Upper lobe of right lung (tissue), 1 donor: ENCODE measurements around the gene ATOX1. TPM values are rescaled to one million over a fixed set of nuclear protein-coding genes. Genes with fewer than 3 reads are reported as not detected.

Experiments used
- ATAC-seq: fragments of 200-7000 bp; cut with Tn5 transposase; one replicate; pipeline ENCODE4 v1.9.1; 2020; ENCODE audit warnings: mild to moderate bottlenecking, moderate library complexity
- DNase-seq: peaks from one replicate; pipeline ENCODE4 v3.0.0-alpha.2; 2020
- H3K27ac ChIP-seq: fragments of 200-600 bp; one replicate; pipeline ENCODE4 v1.8.0; 2022
- H3K27me3 ChIP-seq: fragments of 200-600 bp; one replicate; pipeline ENCODE4 v1.8.0; 2022; ENCODE audit warnings: mild to moderate bottlenecking
- H3K36me3 ChIP-seq: fragments of 200-600 bp; one replicate; pipeline ENCODE4 v1.8.0; 2022
- H3K4me1 ChIP-seq: fragments of 200-600 bp; one replicate; pipeline ENCODE4 v1.8.0; 2022
- H3K4me3 ChIP-seq: fragments of 200-600 bp; one replicate; pipeline ENCODE4 v1.8.0; 2022; ENCODE audit warnings: mild to moderate bottlenecking
- H3K9me3 ChIP-seq: fragments of 200-600 bp; one replicate; pipeline ENCODE4 v1.8.0; 2022
- CTCF ChIP-seq: fragments of 200-600 bp; IDR thresholded peaks from one replicate; pipeline ENCODE4 v1.8.0; 2022; ENCODE audit warnings: antibody characterized with exemption
- intact Hi-C: fragments of 100-400 bp; cut with DNase I; formaldehyde crosslinking; loops from one replicate; pipeline ENCODE4 v1.11.0; 2022
- total RNA-seq: library from RNA; stranded (reverse); fragmentation: NEBNext Ultra II Directional; extraction: Animal tissue kit (Norgen Biotek cat#: 25700); gene quantifications from one replicate; pipeline ENCODE4 v1.2.1, GENCODE V29; 2021
- donor health status: DM: no; HTN: yes; CAD: no; lungs with severe emphysema.

ATOX1 gene
- total RNA-seq, 1 donor from 2014 or later: 62.4 TPM

GRCh38 chr5:151764801-151765200 lies 6.4 kb upstream of the ATOX1 start:
- intact Hi-C loops: no loop called here
- no peaks in the 10 kb centered on the region for H3K9me3 ChIP-seq
- peaks cover 4% of the 10 kb centered on the region for H3K4me1 ChIP-seq
- DNase-seq (no peak), ATAC-seq (no peak)
- H3K27me3 ChIP-seq: no peaks in the 10 kb centered on the region
- TF ChIP-seq CTCF: no peak
- no peaks in the 10 kb centered on the region for H3K36me3 ChIP-seq
- no peak overlapping the region for H3K4me3 ChIP-seq
- H3K27ac ChIP-seq: no peak overlapping the region

- no peaks in the 10 kb centered on the region for H3K9me3 ChIP-seq
- DNase-seq (peak; percentile 72), ATAC-seq (peak; percentile 63)
- H3K36me3 ChIP-seq: peaks cover 5% of the 10 kb centered on the region
- intact Hi-C loops: no loop called here
- TF ChIP-seq CTCF: no peak
- H3K4me3 ChIP-seq: peak overlapping the region; percentile 80
- H3K27me3 ChIP-seq: no peaks in the 10 kb centered on the region
- peak overlapping the region; percentile 87 for H3K27ac ChIP-seq
- peaks cover 25% of the 10 kb centered on the region for H3K4me1 ChIP-seq
Measured at GRCh38 chr5:151758141-151758429, 346 bp downstream of the ATOX1 start.

- Histone ChIP-seq H3K27me3 (no peaks in the 10 kb centered on the region), H3K4me3 (peak overlapping the region; percentile 80), H3K9me3 (no peaks in the 10 kb centered on the region), H3K4me1 (peaks cover 25% of the 10 kb centered on the region), H3K27ac (peak overlapping the region; percentile 87), H3K36me3 (peaks cover 6% of the 10 kb centered on the region)
- DNase-seq (no peak), ATAC-seq (peak; percentile 29)
- intact Hi-C loops: no loop called here
- no peak for TF ChIP-seq CTCF
Measured at GRCh38 chr5:151757233-151758140, 944 bp downstream of the ATOX1 start.

- no peak for ATAC-seq
- intact Hi-C loops: no loop called here
- no peak for TF ChIP-seq CTCF
Measured at GRCh38 chr5:151755383-151755782, 3.0 kb downstream of the ATOX1 start.

GRCh38 chr5:151751593-151751992 lies 6.8 kb downstream of the ATOX1 start:
- Histone ChIP-seq H3K9me3 (no peaks in the 10 kb centered on the region), H3K27ac (no peak overlapping the region), H3K36me3 (peaks cover 6% of the 10 kb centered on the region), H3K4me1 (peaks cover 25% of the 10 kb centered on the region), H3K27me3 (no peaks in the 10 kb centered on the region), H3K4me3 (no peak overlapping the region)
- intact Hi-C loops: no loop called here
- no peak for TF ChIP-seq CTCF
- DNase-seq: no peak
- ATAC-seq: no peak

More at GRCh38 chr5:151755383-151755782, 3.0 kb downstream of the ATOX1 start:
- H3K27me3 ChIP-seq: no peaks in the 10 kb centered on the region
- H3K4me3 ChIP-seq: no peak overlapping the region
- no peaks in the 10 kb centered on the region for H3K9me3 ChIP-seq
- H3K27ac ChIP-seq: no peak overlapping the region
- H3K36me3 ChIP-seq: peaks cover 6% of the 10 kb centered on the region
- DNase-seq: no peak
- H3K4me1 ChIP-seq: peaks cover 33% of the 10 kb centered on the region
